ENCODE results near the gene TBL3.
"Not testable (repeated sequence)": the region's sequence is repeated elsewhere in the genome, so short reads cannot be mapped to it uniquely, and the experiment has no call there.

The TBL3 gene

GRCh38 chr16:2009791-2010510 lies 38.1 kb downstream of the TBL3 start, which contains the start of gene ZNF598:
TSS of gene ZNF598 (minus strand) at chr16:2009821.
- Histone ChIP-seq H3K4me1 (ENCODE audit: insufficient read depth, low read length) (peaks cover 6% of the 10 kb centered on the region; the same call in 1 of the 2 replicates), H3K36me3 (ENCODE audit: insufficient read depth, low read length) (no peaks in the 10 kb centered on the region), H3K9ac (ENCODE audit: low read depth, low read length) (peak within 1 kb of the TSS; percentile 89), H3K9me3 (ENCODE audit: control insufficient read depth, insufficient read depth, low read length) (no peaks in the 10 kb centered on the region)

- not testable (repeated sequence) for H3K36me3 ChIP-seq (ENCODE audit: insufficient read depth, low read length); H3K9me3 ChIP-seq (ENCODE audit: control insufficient read depth, insufficient read depth, low read length); H3K4me1 ChIP-seq (ENCODE audit: insufficient read depth, low read length); H3K9ac ChIP-seq (ENCODE audit: low read depth, low read length)
Observed at GRCh38 chr16:2011726-2012125, 39.9 kb downstream of the TBL3 start.

GRCh38 chr16:2013527-2013926 lies 41.7 kb downstream of the TBL3 start:
- H3K9me3 ChIP-seq (ENCODE audit: control insufficient read depth, insufficient read depth, low read length) = no peaks in the 10 kb centered on the region
- H3K4me1 ChIP-seq (ENCODE audit: insufficient read depth, low read length) = peaks cover under 1% of the 10 kb centered on the region; the same call in 1 of the 2 replicates
- no peaks in the 10 kb centered on the region for H3K36me3 ChIP-seq (ENCODE audit: insufficient read depth, low read length)
- no peak overlapping the region for H3K9ac ChIP-seq (ENCODE audit: low read depth, low read length)

GRCh38 chr16:2015117-2015946 lies 43.5 kb downstream of the TBL3 start:
- Histone ChIP-seq H3K4me1 (ENCODE audit: insufficient read depth, low read length) (no peaks in the 10 kb centered on the region), H3K9me3 (ENCODE audit: control insufficient read depth, insufficient read depth, low read length) (no peaks in the 10 kb centered on the region), H3K36me3 (ENCODE audit: insufficient read depth, low read length) (no peaks in the 10 kb centered on the region), H3K9ac (ENCODE audit: low read depth, low read length) (no peak overlapping the region)

GRCh38 chr16:2015947-2016208 lies 44.0 kb downstream of the TBL3 start:
- Histone ChIP-seq H3K4me1 (ENCODE audit: insufficient read depth, low read length) (no peaks in the 10 kb centered on the region), H3K9ac (ENCODE audit: low read depth, low read length) (no peak overlapping the region), H3K9me3 (ENCODE audit: control insufficient read depth, insufficient read depth, low read length) (no peaks in the 10 kb centered on the region), H3K36me3 (ENCODE audit: insufficient read depth, low read length) (no peaks in the 10 kb centered on the region)

GRCh38 chr16:2016407-2016922 lies 44.6 kb downstream of the TBL3 start:
- Histone ChIP-seq H3K4me1 (ENCODE audit: insufficient read depth, low read length) (no peaks in the 10 kb centered on the region), H3K9ac (ENCODE audit: low read depth, low read length) (no peak overlapping the region)

GRCh38 chr16:2019518-2019920 lies 47.7 kb downstream of the TBL3 start, which contains the start of gene NPW:
TSS of gene NPW (plus strand) at chr16:2019785.
- Histone ChIP-seq H3K9ac (ENCODE audit: low read depth, low read length) (peak within 1 kb of the TSS; percentile 62; the same call in 1 of the 2 replicates), H3K36me3 (ENCODE audit: insufficient read depth, low read length) (no peaks in the 10 kb centered on the region), H3K4me1 (ENCODE audit: insufficient read depth, low read length) (peaks cover 6% of the 10 kb centered on the region; the same call in 1 of the 2 replicates), H3K9me3 (ENCODE audit: control insufficient read depth, insufficient read depth, low read length) (no peaks in the 10 kb centered on the region)

More at GRCh38 chr16:2016407-2016922, 44.6 kb downstream of the TBL3 start:
- Histone ChIP-seq H3K9me3 (ENCODE audit: control insufficient read depth, insufficient read depth, low read length) (no peaks in the 10 kb centered on the region), H3K36me3 (ENCODE audit: insufficient read depth, low read length) (no peaks in the 10 kb centered on the region)

- Histone ChIP-seq H3K36me3 (ENCODE audit: insufficient read depth, low read length) (no peaks in the 10 kb centered on the region), H3K4me1 (ENCODE audit: insufficient read depth, low read length) (peaks cover 6% of the 10 kb centered on the region; the same call in 1 of the 2 replicates), H3K9ac (ENCODE audit: low read depth, low read length) (peak overlapping the region; percentile 62; the same call in 1 of the 2 replicates), H3K9me3 (ENCODE audit: control insufficient read depth, insufficient read depth, low read length) (no peaks in the 10 kb centered on the region)
Observed at GRCh38 chr16:2019921-2020831, 48.3 kb downstream of the TBL3 start.

- Histone ChIP-seq H3K9me3 (ENCODE audit: control insufficient read depth, insufficient read depth, low read length) (no peaks in the 10 kb centered on the region), H3K36me3 (ENCODE audit: insufficient read depth, low read length) (no peaks in the 10 kb centered on the region), H3K9ac (ENCODE audit: low read depth, low read length) (peak overlapping the region; percentile 42), H3K4me1 (ENCODE audit: insufficient read depth, low read length) (peaks cover 6% of the 10 kb centered on the region; the same call in 1 of the 2 replicates)
Observed at GRCh38 chr16:2022723-2023091, 50.9 kb downstream of the TBL3 start.

- Histone ChIP-seq H3K4me1 (ENCODE audit: insufficient read depth, low read length) (peaks cover 6% of the 10 kb centered on the region; the same call in 1 of the 2 replicates), H3K9ac (ENCODE audit: low read depth, low read length) (peak overlapping the region; percentile 42), H3K36me3 (ENCODE audit: insufficient read depth, low read length) (no peaks in the 10 kb centered on the region), H3K9me3 (ENCODE audit: control insufficient read depth, insufficient read depth, low read length) (no peaks in the 10 kb centered on the region)
Observed at GRCh38 chr16:2023092-2024031, 51.5 kb downstream of the TBL3 start.

- Histone ChIP-seq H3K9ac (ENCODE audit: low read depth, low read length) (peak overlapping the region; percentile 42; the same call in 1 of the 2 replicates), H3K36me3 (ENCODE audit: insufficient read depth, low read length) (no peaks in the 10 kb centered on the region), H3K4me1 (ENCODE audit: insufficient read depth, low read length) (peaks cover 6% of the 10 kb centered on the region; the same call in 1 of the 2 replicates), H3K9me3 (ENCODE audit: control insufficient read depth, insufficient read depth, low read length) (no peaks in the 10 kb centered on the region)
Observed at GRCh38 chr16:2024032-2024420, 52.2 kb downstream of the TBL3 start.

- no peak overlapping the region for H3K9ac ChIP-seq (ENCODE audit: low read depth, low read length)
- peaks cover 6% of the 10 kb centered on the region; the same call in 1 of the 2 replicates for H3K4me1 ChIP-seq (ENCODE audit: insufficient read depth, low read length)
- H3K9me3 ChIP-seq (ENCODE audit: control insufficient read depth, insufficient read depth, low read length) = no peaks in the 10 kb centered on the region
- no peaks in the 10 kb centered on the region; the same call in 1 of the 2 replicates for H3K36me3 ChIP-seq (ENCODE audit: insufficient read depth, low read length)
Observed at GRCh38 chr16:2025251-2025650, 53.4 kb downstream of the TBL3 start.

GRCh38 chr16:2025878-2026460 lies 54.1 kb downstream of the TBL3 start:
- peaks cover 6% of the 10 kb centered on the region; the same call in 1 of the 2 replicates for H3K4me1 ChIP-seq (ENCODE audit: insufficient read depth, low read length)
- no peaks in the 10 kb centered on the region for H3K9me3 ChIP-seq (ENCODE audit: control insufficient read depth, insufficient read depth, low read length)
- H3K36me3 ChIP-seq (ENCODE audit: insufficient read depth, low read length) = no peaks in the 10 kb centered on the region; the same call in 1 of the 2 replicates
- H3K9ac ChIP-seq (ENCODE audit: low read depth, low read length) = peak overlapping the region; percentile 44; the same call in 1 of the 2 replicates

Data from ES-I3 (cell line).